HG02943 (cell line): Measurements from ENCODE around the gene SLC6A17.

Experiments used
- ATAC-seq: cut with Tn5 transposase; IDR thresholded peaks from one replicate; pipeline ENCODE4 v1.9.1; 2021; ENCODE audit warnings: mild to moderate bottlenecking, low read depth, moderate library complexity; ENCODE audit not compliant: unreplicated experiment

SLC6A17 gene

DNA sequence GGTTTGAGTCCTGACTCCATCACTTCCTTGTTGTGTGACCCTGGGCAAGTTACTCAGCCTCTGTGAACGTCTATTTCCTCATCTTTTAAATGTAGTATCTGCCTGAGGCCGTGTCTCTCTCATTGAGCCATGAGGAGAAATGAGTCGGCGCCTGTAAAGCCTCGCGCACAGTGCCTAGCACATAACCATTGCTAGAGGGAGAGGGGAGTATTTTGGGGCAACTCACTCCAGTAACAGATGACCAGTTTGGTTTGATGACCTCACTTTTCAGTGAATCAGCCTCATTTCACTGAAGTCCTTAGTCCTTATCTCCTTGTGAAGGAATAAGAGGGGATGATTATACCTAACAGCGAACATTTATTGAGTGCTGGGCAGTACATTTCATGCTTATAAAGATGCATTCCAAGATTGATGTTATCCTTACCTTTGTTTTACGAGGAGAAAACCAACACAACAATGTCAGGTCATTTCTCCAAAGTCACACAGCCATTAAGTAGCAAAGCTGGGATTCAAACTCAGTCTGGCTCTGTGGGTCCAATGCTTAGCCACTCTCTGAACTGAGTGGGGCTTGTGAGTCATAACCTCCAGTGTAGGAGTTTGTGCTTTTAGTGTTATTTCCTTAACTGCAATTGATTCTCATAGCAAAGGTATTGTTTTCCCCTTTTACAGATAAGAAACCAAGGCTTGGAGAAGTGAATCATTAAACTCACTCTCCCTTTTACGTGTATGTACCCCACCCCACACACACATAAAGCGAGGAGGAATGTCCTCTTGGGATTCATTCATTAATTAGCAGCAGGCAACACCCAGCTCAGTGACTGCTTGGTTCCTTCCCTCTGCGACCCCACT is 85.8 kb downstream of the SLC6A17 start:
- no peak for ATAC-seq

DNA sequence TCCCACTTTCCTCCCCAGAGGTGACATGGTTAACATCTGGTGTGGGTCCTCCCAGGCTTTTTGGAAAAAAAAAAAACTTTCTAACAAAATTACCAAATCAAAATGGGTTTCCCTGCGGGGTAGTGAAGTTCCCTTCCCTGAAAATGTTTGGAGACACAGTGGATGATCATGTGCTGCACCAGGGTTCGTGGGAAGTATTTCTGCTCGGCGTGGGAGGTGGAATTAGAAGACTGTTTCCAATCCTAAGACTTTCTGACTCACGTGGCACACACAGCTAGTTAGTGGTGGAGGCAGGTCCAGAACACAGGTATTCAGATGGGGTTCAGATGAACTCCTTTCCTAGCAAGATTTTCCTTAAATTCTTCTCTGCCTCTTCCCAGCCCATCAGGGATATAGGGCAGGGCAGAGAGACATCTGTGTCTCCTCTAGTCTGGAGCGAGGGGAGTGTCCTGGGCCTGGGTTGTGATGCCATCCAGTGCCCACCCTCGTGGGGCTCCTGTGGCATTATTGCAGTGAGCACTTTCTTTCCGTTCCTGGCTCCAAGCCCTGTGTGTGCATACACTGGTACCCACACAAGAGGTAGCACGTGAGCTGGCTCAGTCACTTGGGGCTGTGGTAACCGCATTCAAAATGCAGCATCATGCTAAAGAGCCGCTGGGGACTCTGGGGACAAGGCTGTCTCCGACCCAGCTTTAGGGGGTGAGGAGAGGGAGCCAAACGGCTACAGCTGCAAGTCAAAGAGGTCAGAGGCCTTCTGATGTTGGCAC is 87.3 kb downstream of the SLC6A17 start:
- ATAC-seq, result no peak

DNA sequence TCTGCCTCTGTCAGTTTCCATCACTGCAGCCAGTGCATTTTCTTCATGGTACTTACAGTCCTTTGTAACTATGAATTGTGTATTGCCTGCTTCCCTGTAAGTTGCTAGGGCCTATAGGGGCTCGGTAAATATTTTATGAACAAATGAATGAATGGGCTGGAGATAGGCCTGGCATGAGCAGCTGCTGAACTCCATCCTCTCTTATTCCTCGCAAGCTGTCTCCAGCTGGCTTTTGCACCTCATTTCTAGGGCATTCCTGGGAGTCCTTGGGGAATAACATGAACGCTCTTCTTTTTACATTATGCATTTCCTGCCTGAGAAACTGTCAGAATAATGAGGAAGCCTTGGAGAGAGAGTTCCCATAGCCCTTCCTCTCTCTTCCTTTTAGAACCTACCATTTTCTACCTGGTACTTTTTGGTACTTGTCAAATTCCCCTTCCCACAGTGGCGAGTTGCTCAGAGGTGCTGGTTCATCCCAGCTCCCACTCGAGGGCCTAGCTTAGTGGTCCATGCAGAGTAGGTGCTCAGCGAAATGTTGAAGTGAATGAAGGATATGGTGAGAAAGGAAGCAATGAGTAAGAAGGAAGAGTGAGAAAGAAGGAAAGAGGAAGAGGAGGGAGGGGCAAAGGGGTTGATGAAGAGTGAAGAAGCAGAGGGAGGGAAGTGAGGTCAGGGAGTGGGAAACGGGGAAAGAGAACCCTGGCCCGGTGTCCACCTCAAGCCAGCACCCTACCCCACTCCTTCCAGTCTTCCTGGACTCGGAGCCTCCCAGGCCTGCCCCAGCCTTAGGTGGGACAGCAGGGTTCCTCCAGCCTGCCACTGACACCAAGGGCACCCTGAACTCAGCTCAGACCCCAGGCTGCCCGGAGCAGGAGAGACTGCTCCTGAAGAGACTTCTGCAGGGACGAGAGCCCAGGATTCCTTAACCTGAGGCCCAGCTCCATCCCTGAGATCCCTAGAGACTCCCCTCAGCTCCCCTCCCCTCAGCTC is 89.4 kb downstream of the SLC6A17 start:
- ATAC-seq, result no peak

DNA sequence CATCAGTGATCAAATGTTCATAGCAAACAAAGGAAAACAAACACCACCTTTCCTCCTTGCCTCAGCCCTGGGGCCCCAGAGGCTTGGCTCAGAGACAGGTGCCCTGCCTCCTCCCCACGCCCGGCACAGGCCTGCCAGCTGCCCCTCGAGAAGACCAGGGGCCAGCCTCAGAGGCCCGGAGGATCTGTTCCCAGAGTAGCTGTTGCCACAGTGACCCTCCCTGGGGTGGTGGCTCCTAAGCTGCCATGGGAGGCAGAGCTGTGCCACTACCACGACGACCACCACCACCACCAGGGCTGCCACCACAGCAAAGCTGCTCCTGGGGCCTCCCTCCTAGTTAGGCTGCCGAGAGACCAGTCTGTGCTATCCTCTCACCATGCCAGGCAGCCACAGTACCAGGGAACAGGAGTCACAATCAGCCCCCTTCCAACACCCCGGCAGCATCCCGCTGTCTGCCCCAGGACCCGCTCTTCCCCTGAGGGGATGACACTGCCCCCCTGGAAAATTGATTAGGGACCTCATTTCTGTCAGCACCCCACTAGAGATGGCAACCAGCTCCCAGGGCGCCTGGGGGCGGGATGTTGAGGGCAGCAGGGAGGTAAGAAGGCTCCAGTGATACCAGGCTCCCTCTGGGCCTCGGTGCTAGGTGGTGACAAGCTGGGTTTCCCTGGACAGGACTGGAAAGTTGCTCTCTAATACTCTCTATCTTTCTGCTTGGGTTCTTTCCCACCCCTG is 90.3 kb downstream of the SLC6A17 start:
- ATAC-seq, result no peak

DNA sequence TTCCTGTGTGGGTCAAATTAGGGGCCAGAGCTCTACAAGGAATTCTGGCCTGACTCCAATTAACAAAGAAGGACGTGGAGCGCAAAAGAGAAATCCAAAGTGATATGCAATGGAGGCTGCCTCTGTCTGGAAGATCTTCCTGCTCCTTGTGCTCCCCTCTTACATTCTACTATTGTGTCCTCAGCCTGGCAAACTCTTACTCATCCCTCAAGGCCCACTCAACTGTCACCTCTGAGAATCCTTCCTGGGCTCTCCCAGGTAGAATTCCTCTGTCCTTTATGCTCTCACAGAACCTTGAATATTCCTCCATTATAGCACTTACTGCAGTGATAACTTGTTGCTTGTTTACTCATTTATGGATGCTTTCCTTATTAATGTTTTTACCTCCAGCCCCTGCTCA is 91.2 kb downstream of the SLC6A17 start:
- no peak for ATAC-seq

DNA sequence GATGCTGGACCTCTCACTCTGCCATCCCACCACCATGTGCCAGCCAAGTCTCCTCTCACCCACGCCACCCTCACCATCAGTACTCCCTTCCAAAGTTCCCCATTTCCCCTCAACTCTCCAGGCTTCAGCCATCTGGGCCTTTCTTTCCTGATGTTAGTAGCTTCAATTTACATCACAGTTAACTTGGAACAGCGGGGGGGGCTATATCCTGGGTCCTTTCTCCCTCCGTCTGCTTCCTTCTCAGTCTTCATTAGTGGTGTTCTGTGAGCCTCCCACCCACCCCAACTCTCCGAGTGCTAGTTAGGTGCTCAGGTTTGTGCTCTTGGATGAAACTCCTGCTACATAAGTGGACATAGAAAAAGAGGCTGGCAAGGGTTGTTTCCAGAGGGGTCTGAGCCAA is 91.8 kb downstream of the SLC6A17 start:
- no peak for ATAC-seq

DNA sequence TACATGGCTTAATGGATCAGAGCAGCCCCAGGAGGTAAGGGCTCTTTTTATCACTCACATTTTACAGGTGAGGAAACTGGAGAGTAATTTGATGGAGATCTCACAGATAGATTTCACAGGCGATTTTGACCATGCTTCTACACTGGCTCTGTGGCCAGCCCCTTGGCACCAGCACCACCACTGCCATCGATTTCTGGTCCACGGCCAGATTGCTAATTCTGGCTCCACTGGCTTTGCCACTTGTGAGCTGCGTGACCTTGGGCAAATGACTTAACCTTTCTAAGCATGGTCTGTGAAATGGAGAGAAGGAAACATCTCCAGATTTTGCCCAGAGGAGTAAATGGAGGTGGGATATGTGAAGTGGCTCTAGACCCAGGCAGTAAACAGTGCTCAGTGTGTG is 92.4 kb downstream of the SLC6A17 start:
- no peak for ATAC-seq

DNA sequence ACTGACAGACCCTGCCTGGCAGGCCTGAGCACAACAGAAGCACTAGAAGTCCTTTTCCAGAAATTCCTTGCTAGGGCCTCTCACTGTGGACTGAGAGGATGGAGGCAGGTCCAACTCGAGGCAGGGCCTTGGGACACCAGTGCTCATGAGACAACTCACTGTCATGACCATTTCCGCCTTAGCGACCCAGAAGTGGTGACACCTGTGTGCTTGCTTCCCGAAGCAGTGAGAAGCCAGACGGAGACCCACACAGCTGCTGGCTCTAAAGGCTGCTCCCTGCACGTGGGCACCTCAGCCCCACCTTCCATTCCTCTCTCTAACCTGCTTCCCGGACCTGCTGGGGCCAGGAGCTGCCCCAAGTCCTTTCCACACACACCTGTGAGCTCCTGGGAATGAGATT is 92.9 kb downstream of the SLC6A17 start:
- no peak for ATAC-seq

DNA sequence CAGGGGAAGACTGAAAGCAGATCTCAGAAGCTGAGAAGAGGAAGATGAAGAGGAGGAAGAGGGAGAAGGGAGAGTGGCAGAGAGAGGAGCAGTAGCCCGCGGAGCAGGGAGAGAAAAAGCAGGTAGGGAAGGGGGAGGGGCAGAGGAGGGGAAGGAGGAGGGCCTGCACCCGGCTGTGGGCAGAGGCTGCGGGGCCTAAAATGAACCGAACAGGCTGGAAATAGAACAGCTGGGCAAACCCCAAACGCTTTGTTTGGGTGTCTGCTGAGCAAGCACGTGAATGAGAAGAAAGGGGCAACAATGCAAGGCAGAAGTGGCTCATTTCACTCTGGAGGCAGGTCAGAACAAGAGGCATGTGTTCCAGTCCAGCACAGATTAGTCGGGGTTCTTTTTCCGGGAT is 93.3 kb downstream of the SLC6A17 start:
- ATAC-seq, result no peak

DNA sequence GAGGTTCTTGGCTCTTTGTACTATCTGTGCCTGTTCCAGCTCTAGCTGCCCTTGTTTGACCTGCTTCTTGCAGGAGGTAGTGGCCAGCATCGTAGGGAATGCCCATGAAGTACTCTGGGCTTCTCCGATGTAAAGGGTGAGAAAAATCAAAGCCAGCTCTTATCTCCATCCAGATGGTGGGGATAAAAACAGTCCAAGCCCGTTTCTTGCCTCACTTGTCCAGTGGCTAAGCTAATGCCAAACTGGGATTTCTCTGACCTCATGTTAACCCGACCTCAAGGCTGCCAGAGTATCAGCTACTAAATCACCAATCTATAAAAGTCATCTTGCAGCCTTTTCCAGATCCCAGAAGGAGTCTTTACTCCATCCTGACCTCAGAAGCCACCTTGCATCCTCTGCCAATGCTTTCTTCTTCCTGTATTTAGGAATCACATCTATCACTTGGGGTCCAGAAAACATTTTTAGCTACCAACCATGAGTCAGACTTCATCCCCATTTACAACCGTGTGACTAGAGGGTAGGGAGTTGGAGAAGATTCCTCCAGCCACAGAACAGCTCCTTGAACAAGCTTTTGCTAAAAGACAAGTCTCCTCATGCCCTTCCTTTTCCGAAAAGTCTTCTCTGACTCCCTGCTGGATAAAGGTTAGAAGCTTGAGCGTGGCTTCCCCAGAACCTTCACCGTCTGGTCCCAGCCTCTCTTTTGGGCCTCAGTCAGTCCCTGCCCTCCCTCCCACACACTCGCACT is 95.8 kb downstream of the SLC6A17 start:
- ATAC-seq, result no peak

DNA sequence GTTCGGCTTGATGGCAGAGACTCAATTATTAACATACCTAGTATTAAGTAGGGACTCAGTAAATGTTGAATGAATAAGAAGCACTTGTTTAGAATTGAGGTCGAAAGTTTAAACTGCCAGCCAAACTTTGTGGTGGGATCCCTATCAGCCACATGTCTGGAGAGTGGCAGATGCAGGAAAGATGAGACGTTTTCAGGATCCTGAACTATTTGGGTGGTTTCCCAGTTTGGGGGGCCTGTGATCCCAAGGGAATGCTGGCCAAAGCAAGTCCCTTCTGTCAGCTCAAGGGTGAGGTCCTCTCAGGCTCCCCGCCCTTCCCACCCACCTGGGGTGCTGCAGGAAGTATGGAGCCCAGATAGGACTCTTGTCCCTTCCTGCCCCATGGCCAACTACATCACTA is 98.5 kb downstream of the SLC6A17 start:
- ATAC-seq, result no peak

DNA sequence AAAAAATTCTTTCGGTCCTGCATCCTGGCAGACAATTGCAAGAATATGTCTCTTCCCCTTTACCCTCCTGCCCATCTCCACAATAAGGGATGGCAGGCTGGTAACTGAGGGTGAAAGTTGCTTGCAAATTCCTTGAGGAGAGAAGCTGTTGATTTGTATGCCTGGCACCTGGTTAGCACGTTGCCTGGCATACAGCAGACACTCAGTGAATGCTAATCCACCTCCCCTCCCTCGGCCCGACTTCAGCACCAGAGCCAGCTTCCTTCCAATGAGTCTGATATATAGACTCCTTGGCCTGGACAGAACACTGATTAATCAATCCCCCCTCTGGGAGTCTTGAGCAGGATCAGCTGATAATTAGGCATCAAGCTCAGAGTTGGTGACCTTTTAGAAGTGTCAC is 99.0 kb downstream of the SLC6A17 start:
- no peak for ATAC-seq

DNA sequence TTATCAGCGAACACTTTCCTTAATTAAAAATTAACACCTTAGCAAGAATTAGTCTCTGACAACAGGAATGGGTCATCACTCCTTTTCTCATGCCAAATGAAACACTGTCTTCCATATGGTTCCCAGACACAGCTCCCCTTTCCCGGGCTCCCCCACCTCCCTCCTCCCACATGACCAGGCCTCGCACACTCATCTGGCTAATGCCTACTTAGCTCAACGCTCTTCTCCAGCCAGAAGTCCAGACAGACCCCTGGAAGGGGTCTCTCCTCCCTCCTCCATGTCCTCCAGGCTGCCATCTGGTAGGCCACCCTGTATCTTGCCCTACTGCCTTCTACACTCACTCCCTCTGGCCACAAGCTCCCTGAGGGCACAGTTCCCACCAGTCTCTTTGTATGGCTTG is 99.7 kb downstream of the SLC6A17 start:
- no peak for ATAC-seq

DNA sequence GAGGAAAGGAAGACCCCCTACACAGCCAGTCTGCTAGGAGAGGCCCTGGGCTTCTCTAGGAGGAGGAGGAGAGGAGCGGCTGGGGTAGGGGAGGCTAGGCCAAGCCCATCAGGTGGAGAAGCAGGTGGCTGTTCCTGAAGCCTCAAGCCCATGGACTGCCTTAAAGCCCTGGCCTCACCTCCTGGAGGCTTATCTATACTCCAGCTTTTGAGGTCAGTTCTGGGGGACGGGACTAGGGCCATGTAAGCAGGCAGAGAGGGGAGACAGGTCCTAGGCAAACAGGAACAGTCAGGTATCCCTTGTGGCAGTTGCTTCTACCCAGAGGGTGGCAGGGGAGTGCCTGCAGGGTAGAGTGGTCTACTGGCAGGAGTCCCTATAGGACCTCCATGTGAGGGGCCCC is 100.5 kb downstream of the SLC6A17 start:
- no peak for ATAC-seq
